Measurements from ENCODE around the gene SAMD10. TPM values are rescaled to one million over a fixed set of nuclear protein-coding genes. Genes with fewer than 3 reads are reported as not detected.

Gene SAMD10
- total and polyA plus RNA-seq, 2 experiments from 2014 or later: 1.3 TPM

GRCh38 chr20:63944078-63944941, 35.1 kb downstream of the SAMD10 start:
- in situ Hi-C loops (cut with MboI): no loop called here
- Histone ChIP-seq H3K9me3 (ENCODE audit: low read depth) (no peaks in the 10 kb centered on the region), H3K4me1 (ENCODE audit: insufficient read depth) (peaks cover 2% of the 10 kb centered on the region; the same call in 1 of the 2 replicates), H3K4me2 (ENCODE audit: unreplicated experiment) (no peak overlapping the region), H3K27ac (no peak overlapping the region), H3K4me3 (no peak overlapping the region), H3K36me3 (ENCODE audit: low read depth) (peaks cover 6% of the 10 kb centered on the region; the same call in 1 of the 2 replicates), H4K20me1 (ENCODE audit: insufficient read depth) (no peaks in the 10 kb centered on the region; the same call in 1 of the 2 replicates), H3K9me2 (ENCODE audit: insufficient read depth) (no peaks in the 10 kb centered on the region), H3K9ac (no peak overlapping the region), H3F3A (ENCODE audit: insufficient read depth) (peaks cover 8% of the 10 kb centered on the region), H3K27me3 (replicated peaks; ENCODE audit: insufficient read depth) (no peaks in the 10 kb centered on the region), H3K79me2 (ENCODE audit: insufficient read depth) (peaks cover 44% of the 10 kb centered on the region), H2AFZ (no peak overlapping the region)
- TF ChIP-seq EZH2 (IDR thresholded peaks at IDR 0.05; ENCODE audit: insufficient read depth, poor library complexity, severe bottlenecking) (no peak), EZH2phosphoT487 (IDR thresholded peaks at IDR 0.05; ENCODE audit: insufficient read depth, low read depth) (no peak)
- no peak for DNase-seq
- WGBS, 2 experiments (ENCODE audit: low coverage in 1 of 2, low lambda C conversion rate in 2 of 2, missing lambda C conversion rate in 2 of 2): 92 to 95% methylated on average over 29 to 35 of the region's 35 CpGs

- no peaks in the 10 kb centered on the region; the same call in 1 of the 2 replicates for H3K4me1 ChIP-seq (ENCODE audit: insufficient read depth)
- H3K36me3 ChIP-seq (ENCODE audit: low read depth): peaks cover 6% of the 10 kb centered on the region; the same call in 1 of the 2 replicates
- in situ Hi-C loops (cut with MboI): no loop called here
Measured at GRCh38 chr20:63943808-63944077, 35.7 kb downstream of the SAMD10 start.

GRCh38 chr20:63942969-63943807, 36.3 kb downstream of the SAMD10 start:
- H3K36me3 ChIP-seq (ENCODE audit: low read depth): peaks cover 6% of the 10 kb centered on the region; the same call in 1 of the 2 replicates
- no peak overlapping the region for H3K4me3 ChIP-seq
- H2AFZ ChIP-seq: no peak overlapping the region
- no peak overlapping the region for H3K4me2 ChIP-seq (ENCODE audit: unreplicated experiment)
- no peak overlapping the region for H3K27ac ChIP-seq
- in situ Hi-C loops (cut with MboI): no loop called here
- no peaks in the 10 kb centered on the region for H3K27me3 ChIP-seq (replicated peaks; ENCODE audit: insufficient read depth)
- no peaks in the 10 kb centered on the region for H3K4me1 ChIP-seq (ENCODE audit: insufficient read depth)
- H3F3A ChIP-seq (ENCODE audit: insufficient read depth): peaks cover 4% of the 10 kb centered on the region; the same call in 1 of the 2 replicates
- DNase-seq: no peak
- peaks cover 47% of the 10 kb centered on the region for H3K79me2 ChIP-seq (ENCODE audit: insufficient read depth)
- 91 to 92% methylated on average over 18 to 19 of the region's 19 CpGs for WGBS, 2 experiments (ENCODE audit: low coverage in 1 of 2, low lambda C conversion rate in 2 of 2, missing lambda C conversion rate in 2 of 2)
- H4K20me1 ChIP-seq (ENCODE audit: insufficient read depth): no peaks in the 10 kb centered on the region
- no peaks in the 10 kb centered on the region for H3K9me2 ChIP-seq (ENCODE audit: insufficient read depth)
- H3K9ac ChIP-seq: no peak overlapping the region
- no peaks in the 10 kb centered on the region for H3K9me3 ChIP-seq (ENCODE audit: low read depth)
- TF ChIP-seq EZH2 (IDR thresholded peaks at IDR 0.05; ENCODE audit: insufficient read depth, poor library complexity, severe bottlenecking) (no peak), EZH2phosphoT487 (IDR thresholded peaks at IDR 0.05; ENCODE audit: insufficient read depth, low read depth) (no peak)

More at GRCh38 chr20:63943808-63944077, 35.7 kb downstream of the SAMD10 start:
- 92 to 97% methylated on average over 3 of the region's 3 CpGs for WGBS, 2 experiments (ENCODE audit: low coverage in 1 of 2, low lambda C conversion rate in 2 of 2, missing lambda C conversion rate in 2 of 2)
- no peaks in the 10 kb centered on the region for H3K9me3 ChIP-seq (ENCODE audit: low read depth)
- no peaks in the 10 kb centered on the region; the same call in 1 of the 2 replicates for H4K20me1 ChIP-seq (ENCODE audit: insufficient read depth)
- H2AFZ ChIP-seq: no peak overlapping the region
- H3K27ac ChIP-seq: no peak overlapping the region
- H3K9me2 ChIP-seq (ENCODE audit: insufficient read depth): no peaks in the 10 kb centered on the region
- H3K4me3 ChIP-seq: no peak overlapping the region
- no peak for DNase-seq
- H3F3A ChIP-seq (ENCODE audit: insufficient read depth): peaks cover 5% of the 10 kb centered on the region; the same call in 1 of the 2 replicates
- no peaks in the 10 kb centered on the region for H3K27me3 ChIP-seq (replicated peaks; ENCODE audit: insufficient read depth)
- no peak overlapping the region for H3K9ac ChIP-seq
- H3K4me2 ChIP-seq (ENCODE audit: unreplicated experiment): no peak overlapping the region
- peaks cover 45% of the 10 kb centered on the region for H3K79me2 ChIP-seq (ENCODE audit: insufficient read depth)
- TF ChIP-seq EZH2phosphoT487 (IDR thresholded peaks at IDR 0.05; ENCODE audit: insufficient read depth, low read depth) (no peak), EZH2 (IDR thresholded peaks at IDR 0.05; ENCODE audit: insufficient read depth, poor library complexity, severe bottlenecking) (no peak)

GRCh38 chr20:63942250-63942951, 37.0 kb downstream of the SAMD10 start:
- Histone ChIP-seq H3K4me2 (ENCODE audit: unreplicated experiment) (no peak overlapping the region), H3F3A (ENCODE audit: insufficient read depth) (peaks cover 12% of the 10 kb centered on the region; the same call in 1 of the 2 replicates), H3K9me3 (ENCODE audit: low read depth) (no peaks in the 10 kb centered on the region), H3K9ac (no peak overlapping the region), H3K36me3 (ENCODE audit: low read depth) (peaks cover 6% of the 10 kb centered on the region; the same call in 1 of the 2 replicates), H3K9me2 (ENCODE audit: insufficient read depth) (no peaks in the 10 kb centered on the region), H2AFZ (no peak overlapping the region), H3K4me3 (no peak overlapping the region), H3K79me2 (ENCODE audit: insufficient read depth) (peaks cover 47% of the 10 kb centered on the region), H3K27ac (no peak overlapping the region), H3K4me1 (ENCODE audit: insufficient read depth) (no peaks in the 10 kb centered on the region), H3K27me3 (replicated peaks; ENCODE audit: insufficient read depth) (no peaks in the 10 kb centered on the region), H4K20me1 (ENCODE audit: insufficient read depth) (no peaks in the 10 kb centered on the region)
- in situ Hi-C loops (cut with MboI): no loop called here
- DNase-seq: peak; percentile 58
- 84 to 94% methylated on average over 20 to 30 of the region's 30 CpGs for WGBS, 2 experiments (ENCODE audit: low coverage in 1 of 2, low lambda C conversion rate in 2 of 2, missing lambda C conversion rate in 2 of 2)
- TF ChIP-seq EZH2phosphoT487 (IDR thresholded peaks at IDR 0.05; ENCODE audit: insufficient read depth, low read depth) (no peak), EZH2 (IDR thresholded peaks at IDR 0.05; ENCODE audit: insufficient read depth, poor library complexity, severe bottlenecking) (no peak)

Data from GM23248 (cell line).